Stimulated activated CD8-positive, alpha-beta memory T cell treated with anti-CD3 and anti-CD28 coated beads, Interleukin-15, amount 100 ng/mL, for 24 hours (primary cell): ENCODE data around the gene ETFRF1.

Experiments
- DNase-seq: peaks from one replicate; pipeline ENCODE4 v3.0.0-alpha.2; 2020; ENCODE audit warnings: low read depth

The ETFRF1 gene

DNA sequence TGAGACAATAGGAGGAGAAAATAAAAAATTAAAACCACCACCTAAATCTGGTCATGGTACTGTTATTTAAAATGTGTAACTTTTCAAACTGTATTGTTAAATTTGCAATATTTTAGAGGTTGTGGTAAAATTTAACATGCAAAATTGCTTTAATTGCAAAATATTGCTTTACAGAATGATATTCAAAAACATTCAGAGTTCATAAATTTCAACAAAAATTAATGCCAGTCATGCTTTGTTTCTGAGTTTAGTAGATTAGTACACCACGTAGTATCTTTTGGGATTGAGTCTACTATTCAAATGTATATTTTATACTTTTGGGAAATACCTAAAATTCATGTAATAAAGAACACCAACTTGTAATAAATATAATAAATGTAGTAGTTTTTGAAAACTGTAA lies 18.3 kb downstream of the ETFRF1 start:
- DNase-seq, result no peak

DNA sequence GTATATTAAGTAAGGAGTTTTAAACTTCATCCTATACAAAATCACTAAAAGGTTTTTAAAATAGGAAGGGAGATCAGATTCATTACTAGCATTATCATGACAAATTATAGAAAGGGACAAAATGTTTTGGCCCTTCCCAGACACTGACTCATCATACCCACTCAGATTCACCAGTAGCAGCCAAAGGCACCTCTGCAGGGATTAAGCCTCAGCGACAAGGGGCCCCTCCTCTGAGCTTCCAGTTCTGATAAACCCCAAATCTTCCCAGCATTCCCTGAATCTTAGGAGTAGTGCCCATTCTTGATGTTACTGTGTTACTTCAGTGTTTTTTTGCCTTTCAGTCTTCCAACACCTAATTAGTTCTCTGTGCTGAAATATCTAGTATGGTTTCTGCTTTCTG lies 41.2 kb downstream of the ETFRF1 start:
- DNase-seq, result no peak

DNA sequence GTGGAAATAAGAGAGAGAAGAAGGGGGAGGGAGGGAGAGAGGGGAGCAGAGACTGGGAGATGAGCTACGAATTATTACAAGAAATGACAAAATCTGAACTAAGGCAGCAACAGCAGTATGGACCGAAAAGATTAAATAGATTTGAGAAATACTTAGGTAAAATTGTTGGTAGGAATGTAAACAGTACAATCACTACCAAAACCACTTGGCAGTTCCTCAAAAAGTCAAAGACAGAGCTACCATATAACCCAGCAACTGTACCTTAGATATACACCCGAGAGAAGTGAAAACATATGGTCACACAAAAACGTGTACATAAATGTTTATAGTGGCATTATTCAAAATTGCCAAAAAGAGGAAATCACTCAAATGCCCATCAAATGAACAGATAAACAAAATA lies 41.6 kb downstream of the ETFRF1 start:
- DNase-seq, result no peak

DNA sequence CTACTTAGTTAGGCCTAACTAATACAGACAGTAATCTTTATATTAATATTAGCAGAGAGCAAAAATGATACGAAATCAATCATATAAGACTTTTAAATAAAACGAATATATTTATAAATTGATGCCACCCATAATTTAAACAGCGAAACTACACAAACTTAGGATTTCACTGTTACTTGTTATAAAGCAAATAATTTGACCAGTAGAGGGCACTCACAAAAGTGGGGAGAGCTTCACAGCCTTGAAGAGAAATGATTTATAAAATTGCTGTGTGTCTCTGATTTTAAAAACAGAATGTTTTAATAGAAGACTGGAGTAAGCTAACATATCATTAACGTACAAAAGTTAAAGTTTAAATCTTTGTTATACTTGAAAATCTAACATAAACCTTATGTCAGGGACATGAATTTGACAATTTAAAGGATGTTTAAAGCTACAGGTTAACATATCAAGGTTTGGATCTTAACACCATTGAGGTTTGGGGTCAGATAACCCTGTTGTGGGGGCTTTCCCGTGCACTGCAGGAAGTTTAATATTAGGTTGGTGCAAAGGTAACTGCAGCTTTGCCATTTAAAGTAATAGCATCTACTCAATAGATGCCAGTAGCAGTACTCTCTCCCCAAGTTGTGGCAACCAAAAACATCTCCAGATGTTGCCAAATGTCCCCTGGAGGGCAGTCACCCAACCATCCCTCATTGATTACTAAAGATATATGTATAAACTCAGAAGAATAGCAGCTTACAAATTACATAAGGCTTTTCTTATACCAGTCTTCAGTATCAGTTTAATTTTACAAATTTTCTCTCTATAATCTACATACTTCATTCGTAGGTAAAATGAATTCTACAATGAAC lies 46.4 kb downstream of the ETFRF1 start:
- DNase-seq, result no peak

DNA sequence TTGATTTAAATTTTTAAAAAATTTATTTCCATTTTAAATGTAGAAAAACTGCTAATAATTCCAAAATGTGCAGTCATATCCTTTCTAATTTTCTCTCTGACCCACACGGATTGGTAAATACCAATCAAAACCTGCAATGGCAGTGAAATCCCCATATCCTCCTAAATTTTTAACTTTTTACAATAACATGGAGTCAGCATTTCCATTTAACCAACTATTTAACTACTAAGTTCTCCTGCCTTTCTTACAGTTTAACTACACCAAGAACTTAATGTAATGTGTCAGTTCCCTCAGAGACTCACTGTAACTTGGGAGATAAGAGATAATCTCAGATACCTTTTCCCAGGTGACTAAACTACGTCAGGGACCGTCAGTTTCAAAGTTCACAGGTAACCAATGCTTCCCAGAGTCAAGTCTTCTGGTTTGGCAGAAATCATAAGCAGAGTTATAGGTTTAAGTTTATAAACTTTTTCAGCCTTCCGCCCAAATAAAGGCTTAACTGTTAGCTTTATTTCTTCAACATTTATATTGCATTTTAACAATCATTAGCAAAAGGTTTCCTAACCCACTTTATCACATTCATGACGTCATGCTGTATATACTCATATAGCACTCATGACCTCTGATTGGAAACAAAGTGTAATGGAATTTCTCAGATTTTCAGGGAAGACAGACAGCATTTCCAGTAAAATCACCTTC lies 48.1 kb downstream of the ETFRF1 start:
- no peak for DNase-seq

DNA sequence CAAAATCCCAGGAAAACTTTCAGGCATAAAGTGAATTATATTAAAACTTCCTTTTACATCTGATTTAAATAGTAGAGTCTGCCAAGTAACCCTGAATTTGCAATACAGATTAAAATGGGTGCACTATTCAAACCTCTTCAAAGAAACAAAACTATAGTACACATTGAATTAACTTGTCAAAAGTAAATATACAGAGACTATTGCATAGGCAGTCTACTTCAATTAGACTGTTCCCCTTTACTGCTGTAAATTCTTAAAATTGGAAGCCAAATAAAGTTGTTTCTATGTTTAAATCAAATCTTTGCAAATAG lies 48.6 kb downstream of the ETFRF1 start:
- DNase-seq, result no peak

DNA sequence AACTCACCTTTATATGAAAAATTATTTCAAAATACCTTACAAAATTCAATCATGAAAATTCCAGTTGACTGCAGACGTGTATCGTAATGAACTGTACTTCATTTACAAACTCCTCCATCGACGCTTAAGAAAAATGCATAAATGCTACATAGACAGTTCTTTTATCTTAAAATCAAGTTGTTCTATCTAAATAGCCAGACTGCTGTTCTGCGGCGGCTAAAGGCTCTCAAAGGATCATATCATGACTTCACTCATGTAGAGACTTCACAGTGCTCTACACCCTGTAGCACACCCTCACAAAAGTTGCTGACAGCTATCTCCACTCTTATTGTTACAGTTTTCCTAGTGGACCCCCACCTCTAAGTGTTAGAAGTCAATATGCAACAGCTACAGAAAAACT lies 50.5 kb downstream of the ETFRF1 start:
- no peak for DNase-seq

DNA sequence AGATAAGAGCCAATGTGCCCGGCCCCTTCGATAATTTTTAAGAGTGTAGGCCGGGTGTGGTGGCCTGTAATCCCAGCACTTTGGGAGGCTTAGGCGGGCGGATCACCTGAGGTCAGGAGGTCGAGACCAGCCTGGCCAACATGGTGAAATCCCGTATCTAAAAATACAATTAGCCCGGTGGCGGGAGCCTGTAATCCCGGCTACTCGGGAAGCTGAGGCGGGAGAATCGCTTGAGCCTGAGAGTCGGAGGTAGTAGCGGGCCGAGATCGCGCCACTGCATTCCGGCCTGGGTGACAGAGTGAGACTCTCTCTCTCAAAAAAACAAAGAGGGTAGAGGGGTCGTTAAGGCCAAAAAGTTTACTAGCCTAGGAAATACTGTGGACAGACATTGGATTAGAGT lies 53.1 kb downstream of the ETFRF1 start:
- DNase-seq, result no peak

DNA sequence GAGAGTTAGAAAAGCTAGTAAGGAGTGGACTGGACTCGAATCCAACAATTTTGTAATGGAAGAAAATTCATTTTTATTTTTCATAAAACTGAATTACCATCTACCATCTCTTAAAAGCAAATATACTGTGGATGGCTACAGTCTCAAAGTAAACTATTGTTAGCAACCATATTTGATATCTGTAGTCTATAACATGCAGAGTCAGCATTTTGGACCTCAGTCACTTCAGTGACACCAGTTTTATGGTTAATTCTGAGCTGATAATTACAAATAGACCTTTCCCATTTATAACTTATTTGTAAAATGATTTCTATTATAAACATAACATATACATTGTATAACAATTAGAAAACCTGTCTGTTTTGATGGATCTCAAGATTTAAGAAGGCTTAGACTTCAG lies 53.7 kb downstream of the ETFRF1 start:
- no peak for DNase-seq

DNA sequence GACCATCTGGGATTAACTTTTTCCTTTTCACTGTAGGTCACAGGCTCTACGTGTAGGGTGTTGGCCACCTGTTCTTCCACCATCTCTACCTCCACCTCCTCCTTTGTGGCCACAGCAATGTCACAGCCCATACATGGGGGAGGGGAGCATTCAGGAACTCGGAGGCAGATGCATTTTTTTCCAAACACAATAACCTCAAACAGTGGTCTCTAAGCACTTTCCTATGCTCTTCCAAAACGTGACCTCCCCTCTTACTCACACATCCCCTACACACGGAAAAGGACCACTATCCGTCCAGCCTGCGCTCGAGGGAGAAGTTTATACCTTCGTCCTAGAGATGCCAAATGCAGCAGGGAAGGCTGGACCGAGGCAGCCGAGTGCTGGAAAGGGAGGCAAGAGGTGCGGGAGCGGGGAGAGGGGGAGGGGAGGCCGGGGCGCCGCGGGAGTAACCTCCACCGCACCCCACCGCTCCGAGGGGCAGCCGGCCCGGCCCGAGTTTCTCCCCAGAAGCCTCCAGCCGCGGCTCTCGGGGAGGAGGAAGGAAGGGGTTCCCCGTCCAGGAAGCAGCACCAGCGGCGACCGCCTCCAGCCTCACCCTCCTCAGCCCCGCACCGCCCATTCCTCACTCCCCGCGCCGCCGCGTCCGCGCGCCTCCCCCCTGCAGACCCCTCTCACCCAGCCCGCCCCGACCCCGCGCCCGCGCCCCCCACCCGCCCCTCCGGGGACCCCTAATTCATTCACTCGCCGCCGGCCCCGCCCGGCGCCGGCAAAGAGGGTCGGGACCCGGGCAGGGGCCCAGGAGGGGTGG lies 55.1 kb downstream of the ETFRF1 start:
- DNase-seq, result peak; percentile 15

DNA sequence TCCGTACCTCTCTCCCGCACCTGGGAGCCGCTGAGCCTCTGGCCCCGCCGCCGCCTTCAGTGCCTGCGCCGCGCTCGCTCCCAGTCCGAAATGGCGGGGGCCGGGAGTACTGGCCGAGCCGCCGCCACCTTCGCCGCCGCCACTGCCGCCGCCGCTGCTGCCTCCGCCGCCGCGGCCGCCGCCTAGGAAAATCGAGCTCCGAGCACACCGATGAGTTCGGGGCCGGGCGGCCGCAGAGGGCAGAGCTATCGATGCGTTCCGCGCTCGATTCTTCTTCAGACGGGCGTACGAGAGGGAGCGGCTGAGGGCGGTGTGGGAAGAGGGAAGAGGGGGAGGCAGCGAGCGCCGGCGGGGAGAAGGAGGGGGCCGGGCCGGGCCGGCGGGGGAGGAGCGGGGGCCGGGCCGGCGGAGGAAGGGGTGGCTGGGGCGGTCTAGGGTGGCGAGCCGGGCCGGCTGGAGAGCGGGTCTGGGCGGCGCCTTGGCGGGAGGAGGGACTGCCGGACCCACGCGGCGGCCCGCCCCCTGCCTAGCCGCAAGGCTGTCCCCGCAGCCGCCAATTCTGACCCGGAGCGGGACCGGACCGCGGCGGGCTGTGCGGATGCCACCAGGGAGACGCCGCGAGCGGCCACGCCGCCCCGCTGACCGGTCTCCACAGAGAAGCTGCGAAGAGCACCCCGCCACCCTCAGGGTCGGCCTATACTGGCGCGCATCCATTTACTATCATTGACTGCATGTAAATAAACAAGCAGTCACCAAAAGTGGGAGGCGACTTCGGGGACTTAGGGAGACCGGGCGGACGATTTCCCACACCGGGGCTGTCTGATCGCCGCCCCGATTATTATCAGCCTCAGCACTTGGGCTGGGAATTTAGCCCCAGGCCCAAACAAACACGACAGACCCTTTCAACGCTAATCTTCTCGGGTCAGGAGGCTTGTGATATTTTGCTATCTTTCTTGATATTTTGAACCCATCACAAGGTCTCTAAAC lies 56.0 kb downstream of the ETFRF1 start, which contains the start of gene KRAS:
KRAS (minus strand) TSS at position 186 of the 987 bp plus-strand sequence.
- DNase-seq, result peak; percentile 71

DNA sequence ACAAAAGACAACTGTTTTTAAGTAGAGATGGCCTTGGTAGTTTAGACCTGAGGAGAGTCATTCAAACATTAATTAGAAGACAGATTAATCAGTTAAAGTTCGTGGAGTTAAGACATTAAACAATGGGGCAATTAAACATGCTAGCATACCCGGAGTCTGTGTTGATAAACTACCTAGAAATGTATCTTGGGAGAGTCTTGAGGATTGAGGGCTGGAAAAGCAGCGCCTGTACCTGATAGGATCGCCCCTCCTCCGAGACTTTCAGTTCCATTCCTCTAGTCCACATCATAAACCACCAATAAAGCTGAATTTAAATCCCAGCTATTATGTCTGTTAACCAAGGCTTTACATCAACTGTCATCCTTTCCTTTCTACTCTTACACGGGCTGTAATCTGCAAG lies 56.7 kb downstream of the ETFRF1 start:
- DNase-seq, result no peak

DNA sequence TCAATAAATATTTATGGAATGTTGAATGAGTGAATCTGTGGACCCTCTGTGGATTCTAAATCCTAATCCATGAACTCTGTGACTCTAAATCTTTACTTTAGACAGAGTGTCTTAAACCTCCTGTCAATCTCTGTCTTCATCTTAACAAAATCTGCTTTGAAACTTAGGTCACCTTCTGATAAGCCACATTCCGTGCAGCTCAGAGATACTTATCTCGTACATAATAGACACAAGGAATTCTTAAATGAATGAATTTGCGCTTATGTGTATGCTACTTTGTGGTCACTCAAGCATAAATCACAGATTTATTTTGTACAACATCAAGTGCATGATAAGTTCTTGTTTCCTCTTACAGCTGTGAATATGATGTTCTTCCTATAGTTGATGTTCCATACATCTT lies 57.9 kb downstream of the ETFRF1 start:
- no peak for DNase-seq

DNA sequence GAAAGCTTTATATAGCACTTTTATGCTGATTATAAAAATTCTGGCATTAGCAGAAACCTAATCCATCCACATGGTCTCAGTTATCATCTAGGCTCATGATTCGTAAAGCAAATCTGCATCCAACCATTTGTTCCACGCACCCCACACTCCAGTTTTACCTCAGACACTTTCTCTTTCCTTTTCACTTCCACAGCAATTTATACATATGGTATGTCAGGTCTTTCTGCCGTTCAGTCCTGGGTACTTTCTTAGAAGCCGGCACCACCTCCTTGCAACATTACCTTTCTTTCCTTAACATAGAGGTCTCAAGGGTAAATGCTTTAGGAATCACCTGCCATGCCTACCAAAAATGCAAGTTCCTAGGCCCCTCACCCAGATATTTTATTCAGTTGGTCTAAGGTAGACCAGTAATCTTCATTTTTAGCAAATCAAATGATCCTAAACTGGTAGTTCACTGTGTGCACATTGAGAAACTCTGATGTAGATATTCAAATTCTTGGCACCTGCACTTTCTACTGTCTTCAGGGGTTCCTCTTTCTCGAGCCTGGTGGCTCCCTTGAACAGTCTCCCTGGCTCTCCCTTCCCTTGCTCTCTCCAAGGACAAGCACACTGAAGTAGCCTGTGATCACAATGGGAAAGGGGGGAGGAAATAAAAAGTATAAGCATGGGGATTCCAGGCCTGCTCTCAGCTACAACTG lies 58.5 kb downstream of the ETFRF1 start:
- no peak for DNase-seq

DNA sequence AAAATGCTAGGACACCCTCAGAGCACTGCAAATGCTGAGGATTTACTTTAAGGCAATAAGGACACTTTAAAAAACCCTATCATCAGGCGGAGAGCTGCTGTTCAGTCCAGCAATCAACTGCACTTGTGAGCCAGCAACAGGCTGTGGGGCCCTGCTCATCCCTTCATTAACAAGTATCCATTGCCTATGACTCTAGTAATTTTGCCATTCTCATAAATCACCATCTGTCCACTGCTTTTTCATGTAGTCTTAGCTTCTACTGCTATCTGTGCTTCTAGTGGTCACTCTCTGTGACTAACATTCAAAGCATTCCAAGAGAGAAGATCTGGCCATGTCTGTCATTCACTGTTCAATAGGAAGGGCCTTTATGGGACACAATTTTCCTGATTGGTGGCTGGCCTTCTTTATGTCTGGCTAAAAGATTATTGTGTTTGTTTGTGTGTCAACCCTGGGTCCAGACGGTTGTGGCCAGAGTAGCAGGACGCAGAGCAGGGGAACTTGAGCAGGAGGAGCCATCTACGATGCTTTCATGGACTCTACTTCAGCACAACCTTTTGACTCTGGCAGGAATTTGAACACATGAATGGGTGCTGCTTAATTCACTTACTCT lies 59.3 kb downstream of the ETFRF1 start:
- no peak for DNase-seq
